Stimulated activated CD8-positive, alpha-beta memory T cell treated with anti-CD3 and anti-CD28 coated beads, Interleukin-2, amount 100 ng/mL, for 48 hours (primary cell): ENCODE results near the gene GTPBP10.
A peak's percentile ranks its signal among the peaks of the same experiment; 100 is the strongest.
"Not testable (repeated sequence)": the region's sequence is repeated elsewhere in the genome, so short reads cannot be mapped to it uniquely, and the experiment has no call there.

Experiments used
- DNase-seq, 2 donors: peaks; one replicate each; pipeline ENCODE4 v3.0.0-alpha.2; 2020; ENCODE audit warnings: low read depth in 2 of 2

The GTPBP10 gene

GRCh38 chr7:90346336-90347125 lies at the start of gene GTPBP10:
Gene GTPBP10 (plus strand): TSS chr7:90346716. CDS start chr7:90346742, 26 bp downstream.
- peak; percentile 86 to 94 for DNase-seq

- no peak for DNase-seq
Observed at GRCh38 chr7:90298145-90299038, 48.1 kb upstream of the GTPBP10 start.

- no peak for DNase-seq
Observed at GRCh38 chr7:90303241-90303640, 43.3 kb upstream of the GTPBP10 start.

- no peak for DNase-seq
Observed at GRCh38 chr7:90309872-90310271, 36.6 kb upstream of the GTPBP10 start.

GRCh38 chr7:90311175-90311574 lies 35.3 kb upstream of the GTPBP10 start:
- no peak for DNase-seq

GRCh38 chr7:90312745-90313144 lies 33.8 kb upstream of the GTPBP10 start:
- DNase-seq, result no peak

- no peak for DNase-seq
Observed at GRCh38 chr7:90313907-90314306, 32.6 kb upstream of the GTPBP10 start.

GRCh38 chr7:90320014-90320413 lies 26.5 kb upstream of the GTPBP10 start:
- DNase-seq, result no peak

GRCh38 chr7:90320418-90320800 lies 26.1 kb upstream of the GTPBP10 start:
- no peak for DNase-seq

GRCh38 chr7:90320801-90321494 lies 25.6 kb upstream of the GTPBP10 start, which contains the start of gene FAM237B:
Gene FAM237B (minus strand): TSS chr7:90321304. CDS start chr7:90319748, 1,556 bp downstream.
- peak in 1 of 2 donors; percentile 4 for DNase-seq

GRCh38 chr7:90322837-90323236 lies 23.7 kb upstream of the GTPBP10 start:
- DNase-seq, result no peak

GRCh38 chr7:90326500-90326899 lies 20.0 kb upstream of the GTPBP10 start:
- DNase-seq, result no peak

GRCh38 chr7:90334193-90334843 lies 12.2 kb upstream of the GTPBP10 start:
- DNase-seq, result no peak

GRCh38 chr7:90334926-90335325 lies 11.6 kb upstream of the GTPBP10 start:
- DNase-seq, result not testable (repeated sequence)

GRCh38 chr7:90337106-90337505 lies 9.4 kb upstream of the GTPBP10 start:
- DNase-seq, result no peak

- no peak for DNase-seq
Observed at GRCh38 chr7:90345016-90345415, 1.5 kb upstream of the GTPBP10 start.

GRCh38 chr7:90345595-90346335 lies 751 bp upstream of the GTPBP10 start:
- no peak for DNase-seq

- DNase-seq, result no peak
Observed at GRCh38 chr7:90347759-90348158, 1.2 kb downstream of the GTPBP10 start.

- no peak for DNase-seq
Observed at GRCh38 chr7:90349305-90349704, 2.8 kb downstream of the GTPBP10 start.

GRCh38 chr7:90350032-90350431 lies 3.5 kb downstream of the GTPBP10 start:
- DNase-seq, result not testable (repeated sequence)

GRCh38 chr7:90351987-90352386 lies 5.5 kb downstream of the GTPBP10 start:
- no peak for DNase-seq
